Measurements from ENCODE around the gene WNT11. TPM values are rescaled to one million over a fixed set of nuclear protein-coding genes. Genes with fewer than 3 reads are reported as not detected.

WNT11 gene
- total RNA-seq, result 0.09 TPM in 2 replicates

DNA sequence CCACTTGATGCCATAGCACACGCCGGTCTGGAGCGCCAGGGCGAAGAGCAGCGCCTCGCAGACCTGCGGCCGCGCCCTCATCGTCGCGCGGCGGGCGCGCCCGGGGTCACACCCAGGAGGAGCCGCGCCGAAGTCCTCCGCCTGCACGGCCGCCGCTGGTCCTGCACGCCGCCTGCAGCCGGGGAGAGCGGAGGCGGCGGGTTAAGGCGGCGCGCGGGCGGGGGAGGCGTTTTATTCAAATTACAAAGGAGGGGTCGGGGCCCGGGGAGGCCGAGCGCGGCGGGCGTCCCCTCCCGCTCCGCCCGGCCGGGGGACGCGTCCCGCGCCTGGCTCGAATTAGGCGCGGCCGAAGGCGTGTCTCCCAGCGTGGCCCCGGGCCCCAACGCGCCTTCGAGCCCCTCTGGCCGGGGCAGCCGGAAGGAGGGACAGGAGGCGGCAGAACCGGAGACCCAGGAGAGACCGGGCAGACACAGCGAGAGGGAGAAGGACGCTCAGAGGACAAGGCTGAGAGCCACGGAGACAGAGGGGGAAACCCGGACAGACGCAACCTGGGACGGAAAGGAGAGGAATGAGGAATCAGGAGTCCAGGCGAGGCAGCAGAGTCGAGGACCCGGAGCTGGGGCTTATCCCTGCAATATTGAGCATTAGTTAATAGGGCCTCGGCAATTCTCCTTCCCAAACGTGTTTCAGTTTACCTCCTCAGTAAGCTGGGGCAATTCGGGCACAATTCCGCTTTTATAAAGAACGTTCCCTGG is at the start of gene WNT11:
TSS of gene WNT11 (minus strand) at position 176 of the 755 bp plus-strand sequence. CDS start at position 81, 95 bp downstream.

Other genes with a start within 250 kb of the WNT11 start
- 37.1 and 43.2 TPM in 2 replicates for gene THAP12, start 174.6 kb upstream of the WNT11 start, total RNA-seq
- 1.1 and 2.1 TPM in 2 replicates for gene GVQW3, start 174.8 kb upstream of the WNT11 start, total RNA-seq
- 9.0 and 12.0 TPM in 2 replicates for gene EMSY, start 238.5 kb upstream of the WNT11 start, total RNA-seq